Kidney tubule cell (primary cell): ENCODE measurements around the gene TMEM255B.

Experiments used
- DNase-seq: peaks from one replicate; pipeline ENCODE4 v3.0.0-alpha.2; 2018; ENCODE audit warnings: low spot score

TMEM255B gene

DNA sequence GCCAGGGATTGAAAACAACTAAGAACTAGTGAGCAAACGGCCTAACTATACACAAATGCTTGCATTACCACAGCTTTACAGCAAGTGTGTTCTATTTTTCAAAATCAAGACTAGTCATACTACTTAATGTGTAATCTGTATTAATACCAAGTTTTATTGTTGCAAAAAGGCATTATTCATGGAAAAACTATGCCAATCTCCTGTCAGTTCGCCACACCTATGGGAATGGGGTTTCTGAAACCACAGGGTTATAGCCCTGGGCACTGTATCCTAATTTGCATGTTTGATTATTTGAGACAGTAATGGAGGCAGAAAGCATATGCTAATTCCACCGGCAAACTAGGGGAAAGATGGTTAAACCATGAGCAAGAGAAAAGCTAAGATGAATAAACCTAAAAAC, 90.5 kb downstream of the TMEM255B start:
- DNase-seq = peak; percentile 33

DNA sequence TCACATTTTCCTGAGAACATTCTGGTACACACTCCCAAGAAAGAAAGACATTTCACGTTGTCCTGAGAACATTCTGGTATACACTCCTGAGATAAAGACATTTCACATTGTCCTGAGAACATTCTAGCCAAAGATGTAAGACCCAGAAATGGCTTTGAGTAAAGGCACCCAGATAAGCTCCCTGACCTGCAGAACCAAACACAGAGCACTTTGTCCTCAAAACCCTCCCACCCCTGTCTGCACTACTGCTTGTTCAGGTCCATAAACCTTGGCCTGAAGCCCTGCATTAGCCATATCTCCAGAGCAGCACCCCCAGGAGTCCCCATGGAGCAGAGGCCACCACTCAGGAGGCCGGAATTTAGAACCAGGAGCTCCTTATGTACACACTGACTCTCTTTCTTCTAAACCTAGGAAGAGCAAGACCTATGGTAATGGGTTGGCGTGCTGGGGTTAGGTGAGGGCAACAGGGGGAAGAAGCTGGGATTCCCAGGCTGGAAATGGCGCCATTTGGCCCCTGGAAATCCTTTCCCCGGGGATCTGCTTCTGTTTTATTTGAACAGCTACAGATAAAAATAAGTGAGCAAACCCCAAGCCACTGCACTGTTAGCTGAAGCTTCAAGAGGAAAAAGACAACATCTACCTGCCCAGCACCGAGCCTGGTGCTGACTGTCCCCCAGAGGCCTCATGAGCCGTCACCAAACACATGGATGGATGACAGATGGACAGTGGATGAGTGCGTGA, 91.1 kb downstream of the TMEM255B start:
- DNase-seq = no peak

DNA sequence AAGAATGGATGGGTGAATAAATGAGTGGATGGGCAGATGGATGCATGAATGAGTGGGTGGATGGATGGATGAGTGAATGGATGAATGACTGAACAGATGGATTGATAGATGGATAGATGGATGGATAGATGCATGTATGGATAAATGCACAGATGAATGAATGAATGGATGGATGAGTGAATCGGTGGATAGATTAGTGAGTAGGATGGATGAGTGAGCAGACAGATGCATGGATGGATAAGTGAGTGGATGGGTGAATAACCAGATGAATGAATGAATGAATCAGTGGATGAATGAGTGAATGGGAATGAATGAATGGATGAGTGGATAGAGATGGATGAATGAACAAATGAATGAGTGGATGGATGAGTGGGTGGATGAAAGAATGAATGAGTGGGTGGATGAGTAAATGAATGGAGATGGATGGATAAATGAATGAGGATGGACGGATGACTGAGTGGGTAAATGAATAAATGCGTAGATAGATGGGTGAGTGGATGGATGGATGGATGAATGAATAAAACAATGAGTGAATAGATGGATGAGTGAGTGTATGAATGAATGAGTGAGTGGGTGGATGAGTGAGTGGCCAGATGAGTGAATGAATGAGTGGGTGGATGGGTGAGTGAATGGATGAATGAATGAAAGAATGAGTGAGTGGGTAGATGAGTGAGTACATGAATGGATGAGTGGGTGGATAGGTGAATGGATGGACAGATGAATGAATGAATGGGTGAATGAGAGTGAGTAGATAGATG, 91.9 kb downstream of the TMEM255B start:
- no peak for DNase-seq

DNA sequence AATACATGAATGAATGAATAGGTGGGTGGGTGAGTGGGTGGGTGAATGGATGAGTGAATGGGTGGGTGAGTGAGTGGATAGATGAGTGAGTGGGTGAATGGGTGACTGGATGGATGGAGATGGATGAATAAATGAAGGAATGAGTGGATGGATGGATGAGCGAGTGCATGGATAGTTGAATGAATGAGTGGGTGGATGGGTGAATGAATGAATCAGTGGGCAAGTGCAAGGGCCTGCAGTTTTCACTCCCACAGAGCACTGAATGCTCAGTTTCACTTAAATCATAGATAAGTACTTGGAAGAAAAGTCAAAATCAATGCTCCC, 92.4 kb downstream of the TMEM255B start:
- no peak for DNase-seq

DNA sequence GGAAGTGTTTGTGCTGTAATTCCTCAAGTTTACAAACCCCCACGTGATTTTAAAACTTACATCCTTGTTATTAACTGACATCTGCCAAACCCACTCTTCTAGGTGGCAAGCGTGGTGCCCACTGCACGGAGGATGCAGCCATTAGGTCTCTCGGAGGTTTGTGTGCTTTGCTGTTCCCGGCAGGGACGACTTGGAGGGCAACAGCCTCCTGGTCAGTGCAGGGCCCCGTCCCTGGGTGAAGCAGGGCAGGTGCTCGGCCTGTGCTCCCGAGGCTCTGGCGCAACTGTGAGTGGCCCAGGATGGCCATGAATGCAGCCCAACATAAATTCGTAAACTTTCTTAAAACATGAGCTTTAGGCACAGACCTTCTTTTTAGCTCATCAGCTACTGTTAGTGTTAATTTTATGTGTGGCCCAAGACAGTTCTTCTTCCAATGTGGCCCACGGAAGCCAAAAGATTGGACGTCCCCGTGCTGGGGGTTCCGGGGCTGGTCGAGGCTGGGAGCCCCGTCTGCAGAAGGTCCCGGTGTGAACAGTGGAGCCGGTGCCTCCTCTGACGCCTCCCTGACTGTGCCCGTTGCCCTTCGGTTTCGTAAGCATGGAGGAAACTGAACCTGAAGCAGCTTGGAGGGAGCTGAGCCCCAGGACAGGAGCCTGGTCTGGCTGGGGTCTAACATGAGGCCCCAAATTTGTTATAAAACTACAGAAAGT, 93.0 kb downstream of the TMEM255B start:
- no peak for DNase-seq

DNA sequence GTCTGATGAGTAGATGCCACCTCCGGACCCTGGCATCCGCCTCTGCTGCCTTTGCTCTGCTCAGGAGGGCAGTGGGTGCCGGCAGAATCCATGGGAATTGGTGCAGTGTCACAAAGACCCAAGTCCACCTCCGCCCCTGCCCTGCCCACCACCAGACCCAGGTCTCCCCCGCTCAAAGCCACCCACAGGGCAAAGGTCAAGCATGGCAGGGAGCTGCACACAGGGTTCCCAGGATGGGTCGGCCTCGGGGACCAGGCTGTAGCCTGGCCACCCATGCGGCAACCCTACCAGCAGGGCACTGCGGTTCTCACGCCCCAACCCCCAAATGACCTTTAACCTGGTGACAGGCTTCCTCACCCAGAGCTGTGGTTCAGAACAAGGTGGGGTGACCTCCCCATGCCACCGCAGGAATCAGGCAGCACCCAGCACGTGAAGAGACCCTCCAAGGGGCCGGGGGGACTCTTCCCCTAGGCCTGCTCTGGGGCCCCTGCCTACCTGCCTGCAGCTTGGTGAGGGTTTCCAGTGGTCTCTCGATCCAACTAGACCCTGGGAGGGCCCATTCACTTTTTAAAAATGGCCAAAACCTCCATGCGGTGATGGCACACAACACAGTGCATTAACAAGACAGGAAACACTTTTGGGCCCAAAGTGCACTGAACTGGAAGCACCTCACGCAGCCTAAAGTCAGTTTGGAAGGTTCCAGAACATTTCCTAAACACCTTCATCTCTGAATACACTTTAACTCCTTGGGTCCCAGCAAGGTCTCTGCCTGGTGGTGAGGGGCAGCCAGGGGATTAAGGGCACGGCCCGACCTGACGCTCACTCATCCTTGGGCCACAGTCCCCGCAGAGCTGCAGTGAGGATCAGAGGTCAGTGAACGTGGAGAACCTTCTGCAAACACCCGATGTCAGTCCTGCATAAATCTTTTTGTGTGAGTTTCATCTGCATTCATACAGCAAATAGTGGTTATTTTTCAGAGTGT, 93.8 kb downstream of the TMEM255B start:
- DNase-seq = no peak

DNA sequence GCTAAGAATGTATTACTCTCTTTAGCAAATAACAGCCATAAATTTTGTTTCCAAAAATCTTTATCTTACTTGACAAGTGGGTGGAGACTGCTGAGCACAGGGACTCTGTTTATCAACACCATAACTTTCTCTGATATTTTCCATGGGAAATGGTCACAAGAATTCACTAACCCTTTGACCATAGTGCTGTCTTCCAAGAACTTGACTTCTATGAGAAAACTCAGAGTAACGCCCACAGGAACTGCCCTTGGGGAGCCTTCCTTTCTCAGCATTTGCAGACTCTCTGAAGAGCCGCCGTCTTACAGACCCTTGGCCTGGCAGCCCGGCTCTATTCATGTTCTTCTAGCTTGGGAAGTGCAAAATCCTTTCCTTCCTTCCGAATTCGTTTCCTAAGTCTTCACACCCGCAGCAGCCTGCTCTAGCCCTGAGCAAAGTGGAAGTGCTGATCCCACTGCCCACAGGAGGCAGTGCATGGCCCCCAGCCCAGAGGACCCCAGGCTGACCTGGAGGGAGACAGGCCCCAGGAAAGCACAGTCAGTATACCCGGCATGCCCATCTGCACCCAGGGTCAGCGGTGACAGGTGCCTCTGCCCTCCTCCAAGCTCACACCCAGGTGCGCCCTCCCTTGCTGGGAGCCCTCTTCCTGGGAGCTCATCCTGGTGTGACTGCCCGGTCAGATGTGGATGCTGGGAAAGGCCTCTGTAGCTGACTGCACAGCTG, 94.7 kb downstream of the TMEM255B start:
- no peak for DNase-seq

DNA sequence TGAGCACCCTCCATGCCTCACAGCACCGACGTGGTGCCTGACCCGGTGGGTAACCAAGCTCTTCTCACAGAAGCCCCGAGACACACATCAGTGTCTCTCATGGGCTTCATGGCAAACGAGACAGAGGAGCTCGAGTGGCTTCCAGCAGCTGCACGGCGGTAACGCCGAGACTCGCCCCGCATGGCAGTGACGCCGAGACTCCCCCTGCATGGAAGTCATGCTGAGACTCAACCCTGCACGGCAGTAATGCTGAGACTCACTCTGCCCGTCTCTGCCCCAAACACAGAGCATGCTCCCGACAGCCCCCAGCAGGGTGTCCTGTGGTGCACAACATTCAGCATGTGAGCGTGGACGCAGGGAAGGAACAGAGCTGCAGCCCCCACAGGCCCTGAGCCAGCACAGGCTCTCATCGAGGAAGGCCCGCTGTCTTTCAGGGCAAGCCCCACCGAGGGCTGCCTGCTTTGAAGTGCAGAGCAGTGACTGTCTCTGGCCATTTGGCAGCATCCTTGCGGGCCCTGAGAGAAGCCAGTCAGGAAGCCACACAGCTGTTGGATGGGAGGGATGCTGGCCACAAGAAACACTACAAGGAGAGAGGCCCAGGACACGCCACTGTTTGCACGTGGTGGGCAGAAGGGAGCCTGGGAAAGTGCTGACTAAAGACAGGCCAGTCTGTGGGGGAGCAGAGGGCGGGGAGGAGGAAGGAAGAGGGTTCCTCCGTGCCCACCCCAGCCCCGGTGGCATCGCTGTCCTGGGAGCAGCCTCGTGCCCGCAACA, 95.4 kb downstream of the TMEM255B start:
- no peak for DNase-seq

DNA sequence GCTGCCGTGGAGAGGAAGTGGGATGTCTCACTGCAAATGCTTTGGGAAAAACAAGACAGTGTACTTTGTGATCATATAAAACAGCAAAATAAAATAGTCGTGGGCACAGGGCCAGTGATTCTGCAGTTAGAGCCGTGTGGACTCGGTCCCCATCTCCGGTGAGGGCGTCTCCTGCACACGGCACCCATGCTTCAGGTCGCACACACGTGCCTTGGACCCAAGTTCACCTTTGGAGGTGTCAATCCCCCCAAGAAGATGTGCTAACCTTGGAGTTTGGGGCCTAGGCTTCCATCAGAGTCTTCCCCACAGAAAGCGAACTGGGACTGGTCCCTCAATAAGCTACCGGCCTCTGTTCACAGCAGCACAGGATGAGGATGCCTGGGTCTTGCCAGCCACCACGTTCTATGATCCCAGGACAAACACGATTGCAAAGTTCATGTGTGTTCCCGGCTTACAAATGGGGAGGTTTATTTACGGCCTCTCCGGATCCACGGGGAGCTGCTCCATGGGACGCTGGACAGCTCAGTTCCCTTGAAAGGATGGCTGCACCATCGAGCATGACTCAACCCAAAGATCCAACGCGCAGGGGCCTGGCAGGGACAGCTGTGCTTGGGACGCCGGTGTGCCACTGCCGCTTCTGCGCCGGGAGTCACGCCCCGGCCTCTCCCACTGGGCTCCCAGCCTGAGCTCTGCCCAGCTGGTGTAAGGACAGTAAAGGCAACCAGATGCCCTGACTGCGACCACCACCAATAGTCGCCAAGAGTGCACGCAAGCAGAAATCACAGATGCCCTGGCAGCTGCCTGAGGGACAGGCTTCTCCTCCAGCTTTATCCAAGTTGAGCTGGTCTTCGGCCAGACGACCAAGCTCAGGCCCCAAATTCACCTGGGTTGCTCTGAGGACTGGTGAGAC, 96.2 kb downstream of the TMEM255B start:
- no peak for DNase-seq

DNA sequence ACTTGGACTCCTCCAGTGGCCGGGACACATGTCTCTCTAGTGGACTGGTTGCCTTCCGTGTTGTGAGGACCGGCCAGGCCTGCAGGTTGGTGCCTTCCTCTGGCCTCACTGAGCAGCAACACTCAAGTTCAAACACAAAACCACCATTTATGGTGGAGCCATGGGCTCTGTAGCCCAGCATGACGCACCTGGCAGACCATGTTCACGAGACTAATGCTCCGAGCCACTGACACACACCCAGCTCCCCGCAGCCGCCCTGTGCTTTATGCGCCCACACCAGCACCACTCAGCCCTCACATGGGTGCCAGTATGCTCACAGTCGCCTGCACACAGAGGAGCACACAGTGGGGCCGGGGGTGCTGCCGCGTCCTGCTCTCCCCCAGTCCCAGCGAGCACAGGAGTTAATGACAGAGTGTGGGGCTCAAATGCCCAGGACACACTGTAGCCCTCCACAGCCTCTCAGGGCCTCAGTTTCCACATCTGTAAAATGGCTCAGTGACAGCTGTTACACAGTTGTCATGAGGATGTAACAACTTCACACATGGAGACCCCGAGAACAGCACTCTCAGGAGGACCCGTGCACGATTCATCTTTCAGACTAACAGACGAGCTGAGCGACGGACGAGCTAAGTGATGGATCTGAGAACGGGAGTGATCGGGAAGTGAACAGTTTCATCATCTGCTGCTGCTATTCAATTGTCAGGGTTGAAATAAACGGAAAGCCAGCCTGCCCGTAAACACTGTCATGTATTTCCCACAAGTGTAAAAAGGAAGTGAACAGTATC, 97.1 kb downstream of the TMEM255B start:
- DNase-seq = no peak

DNA sequence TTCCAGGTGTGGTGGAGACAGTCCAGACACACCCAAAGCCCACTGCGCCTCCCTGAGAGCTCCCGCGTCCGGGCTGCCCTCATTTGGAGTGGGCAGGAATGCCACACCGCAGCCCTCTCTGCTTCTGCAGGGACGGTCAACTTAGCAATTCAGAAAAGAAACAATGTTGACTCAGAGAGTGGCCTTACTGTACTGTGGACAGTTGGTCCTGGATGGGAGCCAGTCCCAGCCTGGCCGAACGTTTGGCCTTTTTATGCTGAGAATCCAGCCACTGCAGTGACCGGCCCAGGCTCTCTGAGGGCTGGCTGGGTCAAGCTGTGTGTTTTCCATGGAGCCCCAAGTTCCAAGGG, 97.7 kb downstream of the TMEM255B start:
- DNase-seq = peak; percentile 71

DNA sequence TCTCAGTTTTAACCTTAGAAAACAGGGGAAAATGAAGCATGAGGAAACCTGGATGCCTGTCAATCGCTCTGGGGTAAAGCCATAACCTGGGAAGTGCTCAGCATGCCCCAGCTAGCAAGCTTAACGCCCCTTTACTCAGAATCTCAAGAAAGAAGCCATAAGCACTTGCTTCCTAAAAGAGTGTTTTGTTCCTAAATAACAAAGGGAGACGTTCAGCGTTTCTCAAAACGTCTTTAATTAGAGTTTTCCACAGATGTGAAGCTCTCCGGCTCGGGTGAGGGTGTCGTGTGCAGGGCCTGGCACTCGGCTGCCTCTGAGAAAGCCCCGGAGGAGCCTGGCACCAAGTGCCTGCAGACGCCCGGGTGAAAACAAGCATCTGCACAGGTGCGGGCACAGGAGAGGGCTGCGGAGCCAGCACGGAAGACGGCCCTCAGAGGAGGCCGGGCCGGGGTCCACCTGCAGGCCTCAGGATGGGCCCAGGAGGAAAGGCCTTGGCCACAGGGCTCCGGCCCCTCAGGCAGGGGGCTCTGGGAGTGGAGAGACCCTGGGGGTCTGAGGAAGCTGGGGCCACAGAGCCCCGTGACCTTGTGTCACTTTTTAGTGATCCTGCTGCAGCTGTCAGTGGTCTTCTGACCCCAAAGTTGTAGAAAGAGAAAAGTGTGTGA, 98.6 kb downstream of the TMEM255B start:
- no peak for DNase-seq

DNA sequence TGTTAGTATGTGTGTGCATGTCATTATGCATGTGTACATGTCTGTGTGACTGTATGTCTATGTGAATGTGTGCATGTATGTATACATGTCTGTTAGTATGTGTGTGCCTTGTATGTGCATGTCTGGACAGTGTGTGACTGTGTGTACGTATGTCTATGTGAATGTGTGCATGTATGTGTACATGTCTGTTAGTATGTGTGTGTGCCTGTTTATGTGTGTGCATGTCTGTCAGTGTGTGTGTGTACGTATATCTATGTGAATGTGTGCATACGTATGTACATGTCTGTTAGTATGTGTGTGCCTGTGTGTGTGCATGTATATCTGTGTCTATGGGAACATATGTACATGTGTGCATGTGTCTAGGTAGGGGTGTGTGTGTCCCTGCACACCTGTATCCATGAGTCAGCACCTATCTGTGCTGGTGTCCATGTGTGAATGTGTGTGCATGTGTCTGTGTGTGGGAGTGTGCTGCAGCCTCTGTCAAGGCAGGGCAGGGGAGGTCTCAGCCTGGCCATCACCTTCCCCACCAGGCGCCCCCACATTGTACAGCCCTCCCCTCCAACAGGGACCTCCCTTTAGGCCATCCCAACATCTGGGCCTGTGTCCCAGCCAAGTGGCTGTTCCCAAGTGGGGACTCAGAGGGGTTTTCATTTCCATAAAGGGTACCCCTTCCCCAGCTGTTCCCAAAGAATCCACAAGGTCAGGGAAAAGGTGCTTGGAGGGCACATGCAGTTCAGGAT, 100.5 kb downstream of the TMEM255B start:
- DNase-seq = no peak

DNA sequence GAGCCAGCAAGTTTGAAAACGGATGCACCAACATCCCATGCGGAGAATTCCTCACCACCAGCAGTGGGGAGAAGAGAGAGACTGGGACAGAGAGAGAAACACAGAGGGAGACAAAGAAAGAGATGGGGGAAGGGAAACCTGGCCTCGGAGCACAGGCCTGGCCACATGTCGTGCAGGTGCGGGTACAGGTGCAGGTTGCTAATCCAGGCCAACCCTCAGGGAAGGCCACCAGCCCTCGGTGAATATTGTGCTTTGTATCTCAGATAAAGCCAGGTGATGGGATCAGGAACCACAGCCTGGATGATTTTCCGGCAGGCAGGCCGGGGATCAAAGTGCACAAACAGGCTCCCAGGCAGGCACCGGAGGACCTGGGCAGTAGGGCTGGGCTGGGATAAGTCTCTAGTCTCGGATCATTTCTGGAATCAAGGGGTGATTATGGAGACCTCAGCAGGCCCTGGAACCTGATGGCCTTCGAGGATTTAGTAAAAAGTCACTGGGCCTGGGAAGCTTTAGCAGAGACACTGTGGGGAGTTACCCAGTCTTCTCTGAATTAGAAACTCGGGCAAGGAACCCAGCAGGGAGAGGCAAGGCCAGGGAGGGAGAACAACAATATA, 101.1 kb downstream of the TMEM255B start:
- DNase-seq = no peak

DNA sequence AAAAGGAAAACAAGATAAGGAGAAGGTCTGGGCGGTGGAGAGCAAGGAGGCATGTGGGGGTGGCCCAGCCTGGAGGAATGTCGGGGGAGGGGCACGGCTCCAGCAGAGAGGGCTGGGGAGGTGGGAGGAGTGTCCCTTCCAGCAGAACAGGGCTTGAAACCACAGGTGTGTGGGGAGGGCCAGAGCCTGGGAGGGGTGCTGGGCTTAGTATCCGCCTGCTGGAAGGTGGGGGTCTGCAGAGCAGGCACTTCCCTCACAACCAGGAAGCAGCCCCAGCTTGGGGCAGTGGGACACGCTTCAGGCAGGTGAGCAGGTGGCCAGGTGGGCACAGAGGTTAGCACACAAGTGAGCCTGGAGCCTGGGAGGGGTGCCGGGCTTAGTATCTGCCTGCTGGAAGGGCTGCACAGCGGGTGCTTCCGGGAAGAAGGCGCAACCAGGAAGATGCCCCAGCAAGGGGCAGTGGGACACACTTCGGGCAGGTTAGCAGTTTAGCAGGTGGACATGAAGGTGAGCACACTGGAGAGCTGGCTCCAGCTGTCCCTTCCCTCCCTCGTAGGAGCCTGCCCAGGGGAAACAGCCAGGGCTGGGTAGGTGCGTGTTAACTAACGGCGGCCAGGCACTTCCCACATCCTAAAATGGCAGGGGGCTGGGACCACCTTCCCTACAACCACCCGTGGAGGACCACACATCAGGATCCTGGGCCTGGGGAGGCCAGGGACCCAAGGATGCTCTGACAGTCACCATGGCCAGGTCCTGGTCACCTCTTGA, 101.8 kb downstream of the TMEM255B start:
- peak; percentile 33 for DNase-seq

DNA sequence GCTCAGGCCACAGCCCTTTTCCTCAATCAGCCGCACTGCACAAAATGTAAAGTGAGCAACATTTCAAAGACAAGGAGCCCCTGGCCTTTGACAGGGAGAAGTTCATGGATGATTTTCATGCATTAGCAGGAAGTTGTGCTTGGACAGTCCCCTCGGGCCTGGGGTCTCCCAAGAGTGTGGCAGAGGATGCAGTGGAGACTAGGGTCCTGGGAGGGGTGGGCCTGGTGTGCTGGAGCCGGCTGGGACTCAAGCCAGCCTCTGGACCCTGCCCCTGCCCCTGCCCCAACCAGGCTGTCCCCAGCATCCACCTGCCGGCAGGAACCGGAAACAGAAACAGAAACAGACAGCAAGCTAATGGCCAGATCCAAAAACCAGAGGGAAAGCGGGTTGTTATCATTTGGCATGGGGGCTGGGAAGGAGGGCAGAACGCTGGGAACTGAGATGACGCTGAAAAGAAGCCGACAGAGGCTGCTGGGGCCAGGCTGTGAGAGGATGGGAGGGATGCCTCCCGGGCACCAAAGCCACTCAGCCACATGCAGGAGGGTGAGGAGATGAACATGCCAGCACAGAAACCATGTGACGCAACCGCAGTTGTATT, 102.5 kb downstream of the TMEM255B start:
- DNase-seq = no peak
